Ascending aorta (tissue), 2 donors: ENCODE results near the gene STK4. TPM values are rescaled to one million over a fixed set of nuclear protein-coding genes. Genes with fewer than 3 reads are reported as not detected.

Experiments used
- DNase-seq, 2 donors: peaks; one replicate each; pipeline ENCODE4 v3.0.0-alpha.2; 2019; ENCODE audit warnings: low spot score in 2 of 2
- H3K27ac ChIP-seq, 2 donors: fragments of 200-600 bp; sonication (generic); one replicate each; pipeline ENCODE4 v1.5.1; 2016 to 2017; ENCODE audit warnings: mild to moderate bottlenecking in 1 of 2
- H3K27me3 ChIP-seq: fragments of 200-600 bp; sonication (generic); one replicate; pipeline ENCODE4 v1.5.1; 2017
- H3K36me3 ChIP-seq, 2 donors: fragments of 200-600 bp; sonication (generic); one replicate each; pipeline ENCODE4 v1.5.1; 2016
- H3K4me1 ChIP-seq, 2 donors: fragments of 200-600 bp; sonication (generic); one replicate each; pipeline ENCODE4 v1.5.1; 2016 to 2017; ENCODE audit warnings: mild to moderate bottlenecking in 1 of 2
- H3K4me3 ChIP-seq, 2 donors: fragments of 200-600 bp; sonication (generic); one replicate each; pipeline ENCODE4 v1.5.1; 2016 to 2017; ENCODE audit warnings: mild to moderate bottlenecking in 1 of 2
- H3K9me3 ChIP-seq, 2 donors: fragments of 200-600 bp; sonication (generic); one replicate each; pipeline ENCODE4 v1.5.1; 2016
- CTCF ChIP-seq, 3 experiments: fragments of 200-600 bp in 2 of 3; fragments of 450-650 bp in 1 of 3; sonication (generic) in 2 of 3; IDR thresholded peaks; one replicate each; pipeline ENCODE4 v1.5.1; 2016 to 2019; ENCODE audit warnings: antibody characterized with exemption in 3 of 3, mild to moderate bottlenecking in 1 of 3, moderate library complexity in 1 of 3
- intact Hi-C: fragments of 100-400 bp; cut with DNase I; formaldehyde crosslinking; loops from one replicate; pipeline ENCODE4 v1.15.1; 2023
- total RNA-seq: library from RNA; depleted of rRNA; stranded (reverse); fragments of >200 nt; gene quantifications from one replicate; pipeline ENCODE4 v1.1.0, GENCODE V29; 2016

The STK4 gene
- total RNA-seq, 1 donor from 2014 or later: 20.6 TPM

- Histone ChIP-seq H3K36me3 (peaks cover 10 to 21% of the 10 kb centered on the region in 2 donors), H3K27me3 (no peaks in the 10 kb centered on the region), H3K27ac (no peak overlapping the region), H3K4me3 (no peak overlapping the region), H3K4me1 (no peaks in the 10 kb centered on the region), H3K9me3 (peaks cover 0 to 5% of the 10 kb centered on the region in 2 donors)
- no peak for DNase-seq
- no peak for TF ChIP-seq CTCF (IDR thresholded peaks at IDR 0.05)
- intact Hi-C loops: no loop called here
These were observed 119.0 kb downstream of the STK4 start for GRCh38 chr20:45085289-45085688.

- Histone ChIP-seq H3K27ac (no peak overlapping the region), H3K4me3 (no peak overlapping the region), H3K4me1 (no peaks in the 10 kb centered on the region), H3K36me3 (peaks cover 10 to 16% of the 10 kb centered on the region in 2 donors), H3K27me3 (no peaks in the 10 kb centered on the region), H3K9me3 (peaks cover 0 to 5% of the 10 kb centered on the region in 2 donors)
- DNase-seq: no peak
- intact Hi-C loops: no loop called here
- TF ChIP-seq CTCF (IDR thresholded peaks at IDR 0.05): no peak
These were observed 119.6 kb downstream of the STK4 start for GRCh38 chr20:45085867-45086266.

- Histone ChIP-seq H3K9me3 (peaks cover 0 to 4% of the 10 kb centered on the region in 2 donors), H3K27me3 (no peaks in the 10 kb centered on the region), H3K36me3 (peaks cover 0 to 4% of the 10 kb centered on the region in 2 donors), H3K4me3 (no peak overlapping the region), H3K4me1 (no peaks in the 10 kb centered on the region), H3K27ac (no peak overlapping the region)
- intact Hi-C loops: no loop called here
- TF ChIP-seq CTCF (IDR thresholded peaks at IDR 0.05): no peak
- no peak for DNase-seq
These were observed 120.9 kb downstream of the STK4 start for GRCh38 chr20:45087097-45087790.

DNA sequence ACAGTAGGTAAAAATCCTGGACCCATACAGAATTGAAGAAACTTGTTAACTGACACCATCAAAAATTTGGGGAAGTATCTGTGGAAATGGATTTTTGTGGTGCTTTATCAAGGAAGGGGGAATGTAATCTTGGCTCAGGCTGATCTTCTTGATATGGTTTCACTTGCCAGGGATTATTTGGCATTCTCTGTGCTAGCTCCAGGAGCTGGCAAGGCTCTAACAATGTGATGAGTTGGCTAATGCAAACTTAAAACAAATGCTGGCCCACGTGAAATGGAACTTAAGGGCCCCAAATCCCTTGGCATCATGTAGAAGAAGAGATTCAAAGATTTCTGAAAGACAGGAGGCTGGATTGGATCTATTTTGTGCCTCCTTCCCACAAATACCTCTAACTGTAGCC is 121.5 kb downstream of the STK4 start:
- no peaks in the 10 kb centered on the region for H3K27me3 ChIP-seq

GRCh38 chr20:45088247-45088646 is 121.9 kb downstream of the STK4 start:
- Histone ChIP-seq H3K4me3 (no peak overlapping the region), H3K27ac (no peak overlapping the region), H3K36me3 (no peaks in the 10 kb centered on the region), H3K4me1 (no peaks in the 10 kb centered on the region), H3K9me3 (no peaks in the 10 kb centered on the region), H3K27me3 (no peaks in the 10 kb centered on the region)
- DNase-seq: no peak
- no peak for TF ChIP-seq CTCF (IDR thresholded peaks at IDR 0.05)
- intact Hi-C loops: no loop called here

More for the DNA sequence above, 121.5 kb downstream of the STK4 start:
- no peak for TF ChIP-seq CTCF (IDR thresholded peaks at IDR 0.05)
- intact Hi-C loops: no loop called here
- no peak for DNase-seq
- H3K27ac ChIP-seq: no peak overlapping the region
- H3K4me3 ChIP-seq: no peak overlapping the region
- no peaks in the 10 kb centered on the region for H3K4me1 ChIP-seq
- H3K9me3 ChIP-seq: no peaks in the 10 kb centered on the region
- no peaks in the 10 kb centered on the region for H3K36me3 ChIP-seq
